ENCODE data around the gene ELOVL6.

Gene ELOVL6

DNA sequence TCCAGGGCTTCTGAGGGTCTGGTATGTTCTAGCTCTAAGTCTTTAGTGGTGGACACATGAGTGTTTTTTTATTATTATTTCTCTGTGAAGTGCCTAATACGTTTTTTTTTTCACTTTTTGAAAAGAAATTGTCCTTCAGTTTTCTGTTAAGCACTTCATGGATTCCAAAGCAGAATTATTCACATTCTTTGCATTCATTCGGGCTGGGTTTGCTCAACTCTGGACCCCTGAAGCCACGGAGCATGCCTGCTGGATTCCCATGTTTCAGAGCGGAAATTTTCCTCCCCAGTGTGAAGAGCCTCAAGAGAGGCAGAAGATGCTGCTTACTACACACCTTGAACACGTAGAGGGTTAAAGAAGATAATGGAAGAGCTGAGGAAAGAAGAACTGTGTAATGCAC, 178.3 kb downstream of the ELOVL6 start:
- no peak for DNase-seq

DNA sequence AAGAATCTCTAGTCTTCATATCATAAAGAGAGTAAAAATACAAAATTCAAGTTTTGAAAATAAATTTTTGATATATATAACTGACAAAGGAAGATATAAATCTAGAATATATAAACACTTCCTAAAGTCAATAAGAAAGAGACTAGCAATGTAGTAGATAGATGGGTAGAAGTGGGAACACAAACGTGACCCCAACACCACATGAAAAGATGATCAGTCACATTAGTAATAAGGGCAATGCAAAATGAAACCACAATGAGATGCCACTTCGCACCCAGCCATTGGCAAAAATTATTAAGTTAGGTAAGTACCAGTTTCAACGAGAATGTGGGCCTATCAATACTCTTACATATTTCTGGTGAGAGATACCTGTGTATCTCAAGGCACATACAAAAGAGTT, 179.3 kb downstream of the ELOVL6 start:
- DNase-seq, result no peak

DNA sequence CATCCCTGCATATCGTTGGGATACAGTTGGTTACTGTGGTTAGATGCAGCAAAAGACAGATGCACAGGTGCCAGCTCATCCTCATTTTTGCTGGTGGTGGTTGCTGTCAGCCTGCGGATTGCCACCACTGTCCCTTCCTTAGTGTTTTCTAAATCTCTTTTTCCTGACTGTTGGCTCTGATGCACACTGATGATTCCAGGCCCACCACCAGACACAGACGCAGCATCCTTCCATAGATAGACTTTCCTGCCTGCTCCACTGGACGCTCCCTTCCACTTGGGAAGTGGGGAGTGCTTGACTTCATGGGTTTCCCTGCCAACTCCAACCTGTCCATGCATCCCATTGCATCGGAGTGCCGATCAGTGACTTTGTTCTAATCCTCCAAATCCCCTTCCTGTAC, 184.2 kb downstream of the ELOVL6 start:
- DNase-seq, result no peak

DNA sequence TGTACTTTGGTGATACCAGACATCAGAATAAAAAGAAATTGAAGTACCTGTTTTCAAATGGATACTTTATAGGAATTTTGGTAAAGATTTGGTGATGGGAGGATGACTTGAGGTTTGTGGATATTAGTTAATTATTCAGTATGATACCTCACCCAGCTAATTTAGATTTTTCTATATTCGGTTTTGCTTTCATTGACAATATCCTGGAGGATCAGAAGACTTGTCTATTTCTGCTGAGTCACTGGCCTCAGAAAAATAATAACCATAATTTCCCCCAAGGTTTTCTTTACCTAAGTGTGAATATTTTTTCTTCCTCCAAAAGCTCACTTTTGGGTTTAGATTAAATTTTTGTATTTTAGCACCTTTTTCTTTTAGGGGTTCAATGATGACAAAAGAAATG, 185.5 kb downstream of the ELOVL6 start:
- no peak for DNase-seq

DNA sequence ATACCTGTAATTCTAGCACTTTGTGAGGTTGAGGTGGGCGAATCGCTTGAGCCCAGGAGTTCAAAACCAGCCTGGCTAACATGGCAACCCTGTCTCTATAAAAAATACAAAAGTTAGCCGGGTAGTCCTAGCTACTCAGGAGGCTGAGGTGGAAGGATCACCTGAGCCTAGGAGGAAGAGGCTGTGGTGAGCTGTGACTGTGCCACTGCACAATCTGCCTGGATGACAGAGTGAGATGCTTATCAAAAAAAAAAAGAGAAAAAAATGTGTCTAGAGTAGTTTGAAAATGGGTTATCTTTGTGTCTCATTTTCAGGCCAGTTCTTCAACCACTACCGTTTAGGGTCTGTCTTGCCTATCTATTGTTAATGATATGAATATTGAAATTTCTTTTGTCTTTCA, 187.6 kb downstream of the ELOVL6 start:
- DNase-seq, result no peak

DNA sequence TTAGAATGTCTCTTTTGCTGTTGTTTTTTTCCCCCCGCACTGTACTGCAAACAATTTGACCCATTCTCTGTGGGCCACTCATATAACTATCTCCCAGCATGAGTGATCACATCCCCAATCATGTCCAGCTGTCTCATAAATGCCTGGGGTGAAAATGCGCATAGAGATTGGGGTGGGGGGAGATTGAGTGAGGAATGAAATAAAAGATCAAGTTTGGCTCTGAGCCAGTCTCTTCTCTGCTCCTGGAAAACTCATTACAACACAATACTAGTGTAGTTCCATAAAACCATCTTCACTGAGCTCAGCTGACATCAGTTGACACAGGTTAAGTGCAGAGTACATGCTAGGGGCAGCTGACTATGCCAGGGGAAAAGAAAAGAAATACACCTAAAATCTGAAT, 188.9 kb downstream of the ELOVL6 start:
- no peak for DNase-seq

DNA sequence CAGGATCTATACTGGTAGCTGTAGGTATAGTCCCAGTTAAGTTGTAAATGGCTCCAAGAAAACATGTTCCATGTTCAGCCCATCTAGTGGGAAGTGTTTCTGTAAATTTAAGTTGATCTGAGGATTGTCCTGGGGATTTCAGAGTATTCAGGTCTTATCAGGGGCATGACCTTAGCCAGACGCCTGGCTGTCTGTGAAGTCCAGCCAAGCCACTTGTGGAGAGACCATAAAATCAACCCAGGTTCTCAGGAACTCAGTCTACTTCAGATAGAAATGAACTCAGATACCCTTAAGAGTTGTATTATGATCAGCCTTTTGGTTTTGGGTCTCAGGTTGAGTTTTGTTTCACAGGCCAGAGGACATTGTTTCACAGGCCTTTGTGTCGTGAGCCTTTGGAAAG, 189.9 kb downstream of the ELOVL6 start:
- no peak for DNase-seq

DNA sequence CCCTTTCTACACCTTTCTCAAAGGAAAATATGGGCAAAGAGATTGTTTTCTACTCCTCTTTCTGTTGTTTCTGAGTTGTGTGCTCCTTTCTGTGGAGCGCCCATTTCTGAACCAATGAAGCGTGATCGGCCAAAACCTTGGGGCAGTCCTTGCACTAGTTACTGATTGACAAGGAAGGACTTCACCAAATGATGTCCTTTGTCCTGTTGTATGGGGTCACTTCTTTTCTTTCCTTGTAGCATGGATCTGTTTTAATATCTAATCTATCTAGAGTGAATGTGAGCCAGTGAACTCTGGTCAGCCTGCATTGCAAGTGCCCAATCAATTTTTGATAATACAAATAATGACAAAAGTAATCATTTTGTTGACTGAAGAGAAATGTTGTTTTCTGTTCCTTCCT, 191.2 kb downstream of the ELOVL6 start:
- DNase-seq, result no peak

DNA sequence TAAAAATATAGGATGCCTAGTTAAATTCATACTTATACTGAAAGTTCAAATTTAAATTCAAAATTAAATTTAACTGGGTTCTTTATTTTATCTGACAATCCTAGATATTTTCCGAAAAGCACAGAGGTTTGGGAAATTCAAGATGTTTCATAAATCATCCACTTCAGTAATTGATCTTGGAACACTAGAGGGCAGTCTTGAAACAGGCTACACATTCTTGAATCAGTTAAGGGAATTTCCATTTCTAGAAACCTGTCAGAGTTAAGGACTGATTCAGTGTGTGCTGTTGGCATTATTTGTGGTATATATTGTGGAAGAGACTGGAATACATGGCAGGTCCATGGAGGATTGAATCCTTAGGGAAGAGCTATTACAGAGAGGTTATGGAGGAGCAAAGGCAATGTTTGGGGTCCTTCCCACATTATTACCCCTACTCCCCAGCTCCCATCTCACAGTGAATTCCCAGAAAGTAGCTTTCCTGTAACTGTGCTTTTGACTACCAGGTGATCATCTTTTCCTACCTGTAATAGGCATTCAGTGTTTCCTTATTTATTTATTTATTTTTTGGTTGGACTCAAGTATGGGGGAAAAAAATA, 192.9 kb downstream of the ELOVL6 start:
- DNase-seq, result no peak

DNA sequence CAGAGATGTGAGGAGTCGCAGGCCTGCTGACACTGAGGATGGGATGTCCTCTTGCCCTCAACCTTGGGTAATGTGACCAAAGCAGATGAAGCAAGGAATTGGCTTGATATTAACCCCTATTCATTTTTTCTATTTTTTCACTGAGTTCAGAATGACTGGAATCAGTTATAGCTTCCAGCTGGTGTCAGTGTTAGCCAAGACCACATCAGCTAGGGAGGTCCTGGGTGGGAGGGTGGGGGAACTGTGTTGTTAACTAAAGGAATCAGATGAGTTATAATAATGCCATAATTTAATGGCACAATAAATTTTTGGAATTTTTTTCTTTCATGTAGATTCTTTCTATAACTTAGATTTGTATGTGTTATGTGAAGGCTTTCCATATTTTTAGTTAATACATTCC, 193.9 kb downstream of the ELOVL6 start:
- no peak for DNase-seq

DNA sequence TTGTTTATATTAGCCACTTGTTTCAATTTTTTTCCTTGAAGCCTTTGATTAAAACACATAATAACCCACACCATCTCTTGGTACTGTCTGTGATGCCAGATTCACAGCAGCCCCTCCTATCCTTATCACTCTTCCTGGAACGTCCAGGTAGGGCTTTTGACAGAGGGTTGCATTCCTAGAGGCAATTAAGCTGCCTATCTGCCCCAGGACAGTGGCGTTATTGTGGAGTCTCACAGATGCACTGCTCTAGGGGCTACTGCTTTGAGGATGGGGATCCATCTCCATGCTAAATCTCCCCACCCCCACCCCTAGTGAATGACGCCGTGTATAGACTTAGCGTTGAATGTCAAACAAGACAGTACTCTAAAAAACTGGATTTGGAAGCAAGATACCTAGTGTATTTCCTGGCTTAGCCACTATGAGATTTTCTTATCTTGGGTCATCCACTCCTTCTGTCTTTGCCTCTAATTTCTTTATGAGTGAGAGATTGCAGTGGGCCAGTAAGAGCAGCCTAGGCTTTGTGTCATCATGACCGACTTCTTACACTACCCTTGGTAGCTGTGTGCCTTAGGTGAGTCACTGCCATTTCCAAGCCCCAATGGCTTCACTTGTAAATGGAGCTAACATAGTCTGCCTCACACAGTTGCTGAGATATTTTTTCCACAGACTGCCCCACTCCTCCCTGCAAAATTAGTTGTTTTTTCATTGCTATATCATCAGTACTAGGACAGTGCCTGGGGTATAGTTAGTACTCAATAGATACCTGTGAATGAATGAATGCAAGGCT, 194.8 kb downstream of the ELOVL6 start:
- DNase-seq, result no peak

DNA sequence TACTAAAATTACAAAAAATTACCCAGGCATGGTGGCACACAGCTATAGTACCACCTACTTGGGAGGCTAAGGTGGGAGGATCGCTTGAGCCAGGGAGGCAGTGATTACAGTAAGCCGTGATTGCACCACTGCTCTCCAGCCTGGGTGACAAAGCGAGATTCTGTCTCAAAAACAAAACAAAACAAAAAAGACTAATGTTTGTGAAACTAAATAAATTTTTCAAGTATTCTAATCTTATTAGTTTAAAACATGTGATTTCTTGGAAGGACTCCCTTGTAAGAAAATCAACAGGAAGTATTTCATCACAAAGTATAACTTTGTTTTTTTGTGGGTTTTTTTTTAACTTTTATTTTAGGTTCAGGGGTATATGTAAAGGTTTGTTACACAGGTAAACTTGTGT, 196.1 kb downstream of the ELOVL6 start:
- DNase-seq, result no peak

DNA sequence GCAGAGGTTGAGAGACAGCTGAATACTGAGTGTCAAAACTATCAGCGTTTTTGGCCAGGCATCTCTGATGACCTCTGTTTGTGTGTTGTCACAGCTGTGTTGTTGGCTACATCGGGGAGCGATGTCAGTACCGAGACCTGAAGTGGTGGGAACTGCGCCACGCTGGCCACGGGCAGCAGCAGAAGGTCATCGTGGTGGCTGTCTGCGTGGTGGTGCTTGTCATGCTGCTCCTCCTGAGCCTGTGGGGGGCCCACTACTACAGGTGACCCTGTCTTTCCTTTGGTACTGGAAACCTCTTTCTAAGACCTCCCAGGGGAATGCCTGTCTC, 198.9 kb downstream of the ELOVL6 start:
- no peak for DNase-seq

DNA sequence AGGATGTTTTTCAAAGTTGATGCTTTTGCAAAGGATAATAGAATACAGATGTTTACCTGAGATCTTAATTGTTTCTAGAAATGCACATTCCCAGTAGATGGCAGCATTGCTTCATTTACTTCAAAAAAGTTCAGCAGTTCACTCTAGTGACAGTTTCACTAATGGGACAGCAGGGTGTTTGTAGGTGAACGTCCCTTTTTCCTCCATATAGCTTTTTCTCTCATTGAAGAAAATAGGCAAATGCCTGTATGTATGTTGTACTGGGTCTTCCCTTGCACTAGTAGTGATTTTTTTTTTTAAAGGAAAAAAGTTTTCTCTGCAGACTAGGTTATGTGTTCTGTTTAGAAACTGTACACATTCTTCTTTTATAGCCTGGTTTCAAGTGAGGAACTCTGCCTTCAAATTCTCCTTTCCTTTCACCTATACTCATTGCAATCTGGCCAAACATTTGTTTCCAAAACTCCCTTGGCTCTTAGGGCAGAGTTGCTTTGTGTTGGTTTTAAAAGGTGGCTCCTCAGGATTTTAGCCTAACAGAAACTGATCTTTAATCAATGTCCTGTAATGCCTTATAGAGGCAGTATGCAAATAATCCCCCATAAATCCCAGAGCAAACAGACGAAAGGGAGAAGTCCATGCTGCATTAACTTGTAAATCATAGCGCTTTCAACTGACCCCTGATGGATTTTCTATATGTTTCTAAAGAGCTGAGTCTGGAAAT, 199.4 kb downstream of the ELOVL6 start:
- no peak for DNase-seq

DNA sequence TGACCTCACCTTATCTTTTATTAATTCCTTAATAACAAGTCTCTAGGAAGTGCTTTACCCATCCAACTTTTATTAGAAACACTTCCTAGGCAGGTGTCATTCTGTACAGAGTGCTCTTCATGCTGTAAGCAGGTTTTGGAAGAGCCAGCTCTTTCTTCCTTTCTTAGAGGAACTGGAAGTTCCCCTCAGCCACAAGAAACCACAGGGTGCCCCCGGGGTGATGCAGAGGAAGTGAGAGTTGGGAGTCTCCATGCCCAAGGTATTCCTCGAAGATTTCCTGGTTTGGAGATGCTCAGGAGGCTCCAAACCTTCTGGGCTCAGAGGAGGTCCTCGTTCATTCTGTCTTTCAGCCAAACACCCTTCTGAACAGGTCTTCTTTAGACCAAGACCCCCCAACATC, 201.9 kb downstream of the ELOVL6 start:
- DNase-seq, result no peak
